Stimulated activated CD4-positive, alpha-beta T cell treated with anti-CD3 and anti-CD28 coated beads, Interleukin-1b, Interleukin-23, amount 100 ng/mL, for 48 hours (primary cell): ENCODE data around the gene UACA.

Experiments used
- DNase-seq: peaks from one replicate; pipeline ENCODE4 v3.0.0-alpha.2; 2020

The UACA gene

DNA sequence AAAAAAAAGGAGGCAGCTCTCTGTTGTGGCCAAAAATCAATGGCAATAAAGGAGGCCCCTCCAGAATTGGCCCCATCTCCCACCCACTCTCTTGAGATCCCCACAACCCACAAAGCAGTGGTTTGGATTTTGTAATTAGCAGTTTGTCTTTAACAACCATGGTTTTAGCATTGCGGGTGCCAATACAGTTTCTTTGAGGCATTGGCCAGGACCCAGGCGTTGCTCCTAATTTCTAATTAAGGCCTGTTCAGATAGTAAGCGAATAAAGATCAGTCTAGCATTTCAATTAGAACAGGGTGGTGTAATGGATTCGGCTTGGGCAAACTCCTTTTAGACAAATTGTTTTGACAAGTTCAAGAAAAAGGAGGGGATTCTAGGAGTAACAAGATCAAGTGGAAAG lies 23.6 kb upstream of the UACA start:
- DNase-seq = no peak

DNA sequence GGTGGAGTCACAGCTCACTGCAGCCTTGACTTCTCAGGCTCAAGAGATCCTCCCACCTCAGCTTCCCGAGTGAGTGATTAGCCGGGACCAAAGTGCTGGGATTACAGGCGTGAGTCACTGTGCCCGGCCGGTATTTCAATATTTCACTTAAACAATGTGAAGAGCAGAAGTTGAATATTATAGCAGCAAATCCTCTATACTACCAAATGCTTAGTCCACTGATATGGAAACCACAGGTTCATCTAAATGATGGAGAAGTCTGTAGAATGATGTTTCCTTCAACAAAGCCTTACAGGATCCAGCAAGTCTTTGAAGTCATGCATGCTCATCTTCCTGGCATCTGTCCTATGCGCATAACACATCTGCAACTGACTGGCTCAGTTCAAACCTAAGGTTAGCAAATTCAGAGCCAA lies 20.3 kb upstream of the UACA start:
- DNase-seq = no peak

GRCh38 chr15:70783041-70783440 lies 19.7 kb upstream of the UACA start:
- DNase-seq = no peak

GRCh38 chr15:70781236-70781635 lies 17.9 kb upstream of the UACA start:
- DNase-seq = no peak

- no peak for DNase-seq
Observed at GRCh38 chr15:70778258-70779076, 15.1 kb upstream of the UACA start.

DNA sequence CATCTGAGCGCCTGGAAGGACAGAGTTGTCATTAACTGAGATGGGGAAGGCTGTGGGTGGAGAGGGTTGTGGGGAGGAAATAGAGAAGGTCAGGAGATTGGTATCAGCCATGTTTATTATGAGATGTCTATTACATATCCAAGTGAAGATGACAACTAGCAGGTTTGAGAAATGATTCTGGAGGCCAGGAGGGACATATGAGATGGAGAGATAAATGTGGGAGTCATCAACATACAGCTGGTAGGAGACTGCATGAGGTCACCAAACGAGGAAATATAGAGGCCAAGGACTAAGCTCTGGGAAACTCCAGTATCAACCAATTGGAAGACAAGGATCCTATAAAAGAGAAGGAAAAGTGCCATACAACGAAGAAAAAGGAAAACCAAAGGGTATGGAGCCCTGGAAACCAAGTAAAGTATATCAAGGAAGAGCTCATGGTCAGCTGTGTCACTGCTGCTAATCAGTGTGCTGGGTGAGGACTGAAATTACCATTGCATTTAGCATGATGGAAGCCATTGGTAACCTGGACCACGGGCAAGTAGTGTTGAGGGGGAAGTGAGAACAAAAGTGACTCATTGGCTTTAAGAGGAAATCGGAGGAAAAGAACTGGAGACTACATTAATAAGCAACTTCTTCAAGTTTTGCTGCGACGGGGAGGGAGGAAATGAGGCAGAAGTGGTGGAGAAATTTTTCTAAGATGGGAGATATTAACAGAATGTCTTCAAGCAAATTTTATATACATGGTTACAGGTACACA lies 14.0 kb upstream of the UACA start:
- DNase-seq = no peak

GRCh38 chr15:70775160-70775559 lies 11.8 kb upstream of the UACA start:
- DNase-seq = no peak

DNA sequence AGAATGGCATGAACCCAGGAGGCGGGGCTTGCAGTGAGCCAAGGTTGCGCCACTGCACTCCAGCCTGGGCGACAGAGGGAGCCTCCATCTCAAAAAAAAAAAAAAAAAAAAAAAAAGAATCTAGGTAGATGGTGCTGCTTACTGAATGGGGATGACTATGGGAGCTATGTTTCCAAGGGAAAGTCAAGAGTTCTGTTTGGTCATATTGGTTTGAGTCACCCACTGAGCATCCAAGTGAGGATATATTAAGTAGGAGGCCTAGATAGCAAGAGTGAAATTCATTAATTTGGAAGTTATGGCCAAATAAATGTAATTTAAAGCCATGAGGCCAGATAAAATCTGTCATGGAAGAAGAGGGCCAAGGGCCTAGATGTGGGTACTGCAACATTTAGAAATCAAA lies 9.0 kb upstream of the UACA start:
- DNase-seq = no peak

DNA sequence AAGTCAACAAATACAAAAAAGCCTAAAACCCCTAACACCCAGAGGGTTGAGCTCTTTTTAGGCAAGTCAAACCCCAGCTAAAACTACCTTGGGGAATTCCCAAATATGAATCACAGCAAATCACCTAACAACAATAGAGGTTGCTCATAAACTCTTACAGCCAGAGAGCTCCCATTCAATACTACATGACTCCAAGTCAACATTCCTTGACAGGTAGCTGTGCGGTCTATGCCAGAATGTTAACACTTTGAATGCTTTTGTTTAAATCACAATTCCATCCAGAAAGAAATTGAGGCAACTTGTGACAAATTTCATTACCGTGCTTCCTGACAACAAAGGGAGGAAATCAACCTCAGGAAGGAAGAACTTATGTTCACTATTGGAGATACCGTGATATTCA lies 7.5 kb upstream of the UACA start:
- no peak for DNase-seq

DNA sequence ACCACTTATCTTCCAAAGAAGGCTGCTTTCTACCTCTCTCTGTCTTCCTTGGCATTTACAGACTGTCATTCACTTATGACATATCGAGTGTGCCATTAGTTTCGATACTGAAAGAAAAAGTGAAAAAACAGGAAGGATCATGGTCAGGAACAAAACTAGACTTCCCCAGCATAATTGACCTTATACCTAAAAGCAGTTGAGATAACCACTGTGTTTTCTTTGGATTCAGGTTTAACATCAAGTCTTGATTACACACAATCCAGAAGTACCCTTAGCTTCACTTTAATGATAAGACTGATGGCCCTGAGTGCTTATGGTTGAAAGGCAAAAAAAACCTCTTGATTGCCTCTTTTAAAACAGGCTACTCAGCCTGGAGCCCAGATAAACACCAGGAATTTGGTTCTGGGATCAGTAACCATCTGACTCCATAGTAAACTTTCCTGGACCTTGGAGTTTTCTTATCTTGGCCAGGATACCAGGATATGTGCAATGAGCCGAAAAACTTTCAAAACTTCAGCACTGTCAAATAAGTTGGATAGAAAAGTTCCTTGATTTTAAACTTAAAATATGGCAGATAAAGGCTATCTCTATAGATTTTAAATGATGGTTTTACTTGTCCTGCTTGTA lies 5.0 kb upstream of the UACA start:
- no peak for DNase-seq

DNA sequence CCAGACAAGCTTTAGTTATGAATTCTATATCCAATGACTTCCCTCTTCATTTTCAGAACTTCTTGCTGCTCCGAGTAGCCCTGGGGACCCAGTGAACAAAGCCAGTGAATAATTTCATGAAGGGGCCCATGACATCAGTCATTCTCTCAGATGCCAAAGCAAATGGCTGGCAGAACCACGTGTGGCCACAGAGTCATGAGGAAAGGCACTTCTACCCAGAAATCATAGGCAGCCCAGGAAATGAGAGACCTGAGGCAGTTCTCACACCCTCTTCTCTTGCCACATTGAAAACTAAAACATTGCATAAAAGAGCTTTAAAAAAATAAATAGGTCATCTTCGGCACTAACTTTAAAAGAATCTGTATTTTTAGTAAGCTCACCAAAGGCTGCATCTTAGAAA lies 4.3 kb upstream of the UACA start:
- DNase-seq = no peak

DNA sequence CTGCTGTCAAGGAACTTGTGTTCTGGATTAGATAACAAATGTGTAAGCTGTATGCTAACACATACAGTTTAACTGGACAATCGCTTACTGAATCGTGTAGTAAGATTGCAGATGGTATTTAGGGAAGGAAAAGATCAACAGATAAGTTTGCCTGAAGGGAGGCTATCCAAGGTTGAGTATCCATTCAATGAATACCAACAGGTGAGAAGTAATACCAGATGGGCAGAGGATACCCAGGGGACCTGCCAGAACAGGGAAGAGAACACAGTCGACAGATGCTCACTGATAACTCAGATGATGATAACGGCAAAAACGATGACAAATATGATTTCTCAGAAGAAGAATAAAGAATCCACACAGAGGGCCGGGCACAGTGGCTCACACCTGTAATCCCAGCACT lies 3.2 kb upstream of the UACA start:
- DNase-seq = no peak

DNA sequence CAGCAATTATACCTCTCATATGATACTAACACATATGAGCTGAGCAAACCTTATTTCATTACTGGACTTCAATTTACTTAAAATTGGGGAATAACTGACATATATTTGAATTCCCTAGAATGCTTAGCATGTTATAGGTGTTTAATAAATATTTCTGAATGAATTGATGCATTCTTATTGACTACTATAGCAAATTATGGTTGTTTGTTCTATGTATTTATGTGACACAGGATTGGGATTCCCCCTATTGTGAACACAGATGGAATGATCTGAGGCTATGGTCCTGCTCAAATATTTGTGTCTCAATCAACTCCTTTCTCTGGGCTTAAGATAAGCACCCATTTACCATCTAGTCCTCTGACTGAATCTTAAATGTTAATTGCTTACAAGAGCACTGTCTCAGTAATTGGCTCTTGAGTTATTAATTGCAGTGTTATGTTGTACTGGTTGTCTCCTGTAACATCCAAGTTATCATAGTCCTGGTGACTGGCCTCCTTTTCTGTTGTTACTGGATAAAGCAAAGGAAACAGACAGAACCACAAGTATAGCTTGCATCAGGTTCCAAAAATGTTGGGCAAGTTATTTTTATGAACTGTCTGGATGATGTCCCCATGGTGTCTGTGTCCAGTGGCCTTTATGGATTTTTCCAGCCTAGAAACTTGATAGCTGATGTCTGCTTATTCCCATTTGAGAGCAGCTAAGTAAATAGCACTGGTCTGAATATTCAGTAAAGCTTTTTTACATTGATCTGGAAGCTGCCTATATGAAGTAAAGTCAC lies 2.3 kb upstream of the UACA start:
- DNase-seq = no peak

- DNase-seq = no peak
Observed at GRCh38 chr15:70763950-70764730, 782 bp upstream of the UACA start.

- no peak for DNase-seq
Observed at GRCh38 chr15:70762469-70763119, 764 bp downstream of the UACA start.

DNA sequence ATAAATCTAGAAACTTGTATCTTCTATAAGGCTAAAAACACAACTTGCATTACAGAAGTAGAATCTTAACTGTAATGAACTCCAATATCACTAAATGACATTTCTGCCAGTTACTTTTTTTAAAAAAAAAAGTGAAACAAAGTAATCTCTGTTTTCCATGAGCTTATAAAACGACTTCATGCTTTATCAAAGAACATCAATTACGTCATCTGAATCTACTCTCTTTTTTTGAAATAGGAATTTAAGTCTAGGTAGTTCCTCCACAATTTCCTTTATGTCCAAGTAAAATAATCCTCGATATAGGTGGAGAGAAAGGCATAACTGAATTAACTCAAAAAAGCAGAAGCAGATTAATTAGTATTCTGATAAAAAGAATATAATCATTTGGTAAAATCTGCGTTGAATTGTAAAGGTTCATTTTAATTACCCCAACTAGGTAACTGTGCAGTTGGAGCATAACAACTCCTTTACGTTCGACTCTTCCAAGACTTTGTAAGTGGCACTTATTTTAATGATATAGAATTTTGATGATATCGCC lies 1.4 kb downstream of the UACA start:
- DNase-seq = no peak

- no peak for DNase-seq
Observed at GRCh38 chr15:70761046-70761445, 2.3 kb downstream of the UACA start.

- no peak for DNase-seq
Observed at GRCh38 chr15:70758790-70759462, 4.4 kb downstream of the UACA start.

- no peak for DNase-seq
Observed at GRCh38 chr15:70757627-70758026, 5.7 kb downstream of the UACA start.

DNA sequence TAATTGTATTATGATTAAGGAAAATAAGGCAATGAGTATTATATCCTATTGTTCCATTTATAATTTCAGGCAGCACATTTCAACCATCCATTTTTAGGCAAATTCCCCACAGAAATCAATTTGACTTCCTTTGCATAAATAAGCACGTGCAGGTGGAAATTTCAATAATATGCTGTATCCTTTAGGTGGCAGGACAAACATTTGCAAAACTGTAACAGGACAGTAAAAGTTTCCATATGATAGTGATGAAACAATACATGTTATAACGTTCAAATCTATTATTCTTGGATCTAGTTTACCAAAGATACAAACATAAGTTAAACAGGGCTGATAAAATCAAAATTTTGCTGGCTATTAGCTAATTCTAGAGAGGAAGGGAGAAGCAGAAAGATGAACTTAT lies 8.5 kb downstream of the UACA start:
- no peak for DNase-seq
